HG03095 (cell line): ENCODE measurements around the gene CTDSPL.

ENCODE experiments used
- ATAC-seq: cut with Tn5 transposase; IDR thresholded peaks from one replicate; pipeline ENCODE4 v1.9.1; 2021; ENCODE audit warnings: moderate library complexity; ENCODE audit not compliant: unreplicated experiment

Gene CTDSPL

DNA sequence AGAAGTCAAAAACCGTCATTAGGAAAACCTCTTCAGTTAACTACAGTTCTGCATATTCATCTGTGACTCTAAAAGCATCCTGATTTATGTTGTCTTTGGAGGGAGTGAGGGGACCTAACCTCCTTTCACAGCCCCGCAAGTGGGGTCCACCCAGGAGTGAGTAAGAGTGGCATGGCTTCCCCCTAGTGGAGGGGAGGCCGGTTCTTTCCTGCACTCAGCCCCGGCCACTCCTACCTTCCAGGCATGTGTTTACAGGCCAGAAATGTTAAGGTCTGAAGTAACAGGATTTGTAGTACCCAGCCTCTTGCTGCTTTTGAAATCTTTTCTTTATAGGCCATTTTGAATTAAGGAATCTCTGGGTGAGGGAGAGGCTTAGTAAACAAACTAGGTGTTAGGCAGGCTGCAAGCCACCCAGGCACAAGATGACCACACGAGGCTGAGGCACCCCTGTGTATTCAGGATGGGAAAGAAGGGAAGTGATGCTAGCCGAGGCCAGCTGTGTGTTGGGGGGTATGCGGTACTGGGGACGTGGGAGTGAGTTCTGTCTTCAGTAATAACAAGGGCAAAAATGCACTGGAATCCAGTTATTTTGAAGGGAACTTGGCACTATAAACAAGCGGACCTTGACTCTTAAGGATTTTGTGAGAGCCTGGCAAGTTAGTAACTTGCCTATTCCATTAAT, 50.5 kb downstream of the CTDSPL start:
- no peak for ATAC-seq

DNA sequence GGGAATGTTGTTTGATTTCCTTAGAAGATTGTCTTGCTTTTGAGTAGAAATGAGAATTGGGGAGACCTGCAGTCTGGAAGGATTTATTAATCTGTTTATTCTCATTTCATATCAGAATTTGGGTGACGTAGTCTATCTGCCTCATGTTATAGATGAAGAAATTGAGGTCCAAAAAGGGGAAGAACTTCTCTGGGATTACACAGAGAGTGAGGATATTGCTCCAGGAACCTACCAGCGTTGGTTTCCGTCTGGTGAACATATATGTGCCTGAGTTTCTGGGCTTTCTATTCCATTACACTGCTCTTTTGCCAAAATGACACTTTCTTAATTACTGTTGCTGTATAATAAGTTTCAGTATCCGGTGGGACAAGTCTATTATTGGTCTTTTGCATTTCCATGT, 51.8 kb downstream of the CTDSPL start:
- no peak for ATAC-seq

DNA sequence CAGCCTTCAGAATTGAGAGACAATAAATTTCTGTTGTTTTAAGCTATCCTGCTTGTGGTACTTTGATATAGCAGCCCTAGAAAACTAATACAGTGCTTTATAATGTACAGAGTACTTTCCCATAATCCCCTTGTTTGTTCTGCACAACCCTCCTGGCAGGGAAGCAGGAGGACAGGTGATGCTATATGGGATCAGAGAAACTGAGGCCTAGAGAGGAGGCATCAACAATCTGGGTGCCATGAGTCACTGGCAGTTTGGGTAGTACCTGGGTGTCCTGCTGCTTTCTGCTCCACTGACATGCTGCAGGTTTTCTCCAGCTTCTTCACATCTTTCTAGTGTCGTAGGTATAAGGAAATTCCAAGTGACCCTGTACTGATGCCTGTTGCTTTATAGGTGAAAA, 55.0 kb downstream of the CTDSPL start:
- no peak for ATAC-seq

- ATAC-seq = no peak
Observed at GRCh38 chr3:37918627-37919026, 56.9 kb downstream of the CTDSPL start.

DNA sequence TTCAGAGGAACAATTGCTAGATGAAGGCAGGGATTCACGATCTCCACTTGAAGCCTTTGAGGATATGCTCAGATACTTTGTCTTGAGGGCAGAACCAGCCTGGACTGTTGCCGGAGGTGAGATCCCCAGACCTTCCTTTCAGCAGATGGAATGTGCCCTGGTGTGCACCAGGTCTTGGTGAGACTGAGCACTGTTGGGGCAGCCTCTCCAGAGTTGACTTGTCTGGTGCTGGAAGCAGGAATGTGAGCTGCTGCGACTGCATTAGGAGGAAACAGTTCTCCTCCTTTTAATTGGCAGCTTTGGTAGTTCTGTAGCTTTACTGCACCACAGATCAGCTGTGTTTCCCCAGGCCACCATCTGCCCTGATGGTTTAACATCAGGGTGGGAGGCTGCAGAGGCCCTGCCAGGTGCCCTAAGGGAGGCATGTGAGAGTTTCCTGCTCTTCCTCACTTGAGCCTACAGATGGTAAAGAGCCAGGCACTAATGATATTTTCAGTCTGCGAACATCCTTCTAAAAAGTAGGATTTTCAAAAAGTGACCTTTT, 58.5 kb downstream of the CTDSPL start:
- ATAC-seq = no peak

DNA sequence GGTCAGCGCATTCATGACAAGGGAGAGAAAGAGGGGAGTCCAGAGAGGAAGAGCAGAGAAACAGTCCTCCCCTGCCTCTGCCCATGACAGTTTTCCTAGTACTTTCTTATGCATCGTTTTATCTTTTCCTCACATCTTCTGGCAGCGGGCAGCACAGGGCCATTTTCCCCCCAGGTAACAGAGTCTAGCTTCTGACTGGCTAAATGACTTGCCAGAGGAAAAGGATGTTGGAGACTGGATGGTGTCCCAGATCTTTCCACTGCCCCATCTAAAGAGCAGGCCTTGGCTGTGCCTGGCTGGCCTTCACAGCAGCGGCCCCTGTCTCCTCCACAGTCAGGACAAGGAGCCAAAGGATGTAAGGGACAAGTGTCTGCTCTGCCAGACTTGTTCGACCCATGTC, 59.3 kb downstream of the CTDSPL start:
- no peak for ATAC-seq

DNA sequence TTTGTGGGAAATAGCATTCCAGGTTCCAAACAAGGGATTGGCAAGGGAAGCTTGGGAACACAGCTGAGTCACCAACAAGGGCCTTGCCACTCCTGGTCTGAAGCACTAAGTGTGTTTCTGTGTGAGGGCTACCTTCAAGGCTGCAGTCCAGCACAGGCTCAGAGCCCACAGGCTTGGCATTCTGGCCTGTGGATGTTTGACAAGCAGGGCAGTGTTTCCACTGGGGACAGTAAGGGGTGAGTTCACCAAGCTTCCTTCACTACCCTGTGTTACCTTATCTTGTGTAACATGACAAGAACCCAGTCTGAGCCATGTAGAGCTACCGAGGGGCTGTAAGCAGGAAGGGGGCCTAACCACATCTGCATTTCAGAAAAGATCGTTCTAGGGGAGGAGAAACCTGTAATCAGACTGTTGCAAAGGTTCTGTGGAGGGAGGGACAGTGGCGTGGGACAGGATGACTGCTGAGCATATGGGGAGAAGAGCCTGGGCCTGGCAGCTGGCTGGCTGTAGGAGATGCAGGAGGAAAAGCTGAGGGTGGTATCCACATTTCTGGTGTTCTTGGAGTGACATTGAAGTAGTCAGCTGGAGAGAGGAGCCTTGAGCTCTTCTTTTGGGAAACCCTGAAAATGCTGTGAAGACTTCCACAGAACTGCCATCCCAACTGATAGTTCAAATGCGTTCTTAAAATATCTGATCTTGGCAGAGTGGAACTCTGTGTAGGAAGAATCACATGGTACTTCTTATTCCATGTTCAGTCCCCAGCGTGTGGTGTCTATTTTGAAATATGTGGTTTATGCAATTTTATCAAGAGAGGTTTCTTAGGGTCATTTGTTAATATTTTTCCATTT, 61.3 kb downstream of the CTDSPL start:
- no peak for ATAC-seq

- ATAC-seq = no peak
Observed at GRCh38 chr3:37923569-37924040, 61.9 kb downstream of the CTDSPL start.

- no peak for ATAC-seq
Observed at GRCh38 chr3:37924453-37924852, 62.8 kb downstream of the CTDSPL start.

DNA sequence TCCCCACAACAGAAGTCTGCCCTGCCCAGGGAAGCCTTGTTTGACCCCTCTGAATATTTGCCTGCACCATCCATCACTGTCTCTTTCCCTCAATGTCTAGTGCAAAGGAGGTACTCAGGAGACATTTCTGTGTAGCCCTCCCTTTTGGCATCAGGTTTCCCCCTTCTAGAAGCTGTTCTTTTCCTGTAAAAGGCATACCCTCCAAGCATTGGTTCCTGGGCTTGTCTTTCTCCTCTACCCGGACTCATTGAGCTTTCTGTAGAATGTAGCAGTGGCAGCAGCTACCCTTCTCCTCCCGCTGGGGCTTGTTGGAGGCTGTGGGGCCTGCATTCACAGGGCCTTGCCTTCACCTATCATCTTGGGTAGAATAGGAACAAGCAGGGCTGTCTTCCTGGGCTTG, 63.5 kb downstream of the CTDSPL start:
- no peak for ATAC-seq

DNA sequence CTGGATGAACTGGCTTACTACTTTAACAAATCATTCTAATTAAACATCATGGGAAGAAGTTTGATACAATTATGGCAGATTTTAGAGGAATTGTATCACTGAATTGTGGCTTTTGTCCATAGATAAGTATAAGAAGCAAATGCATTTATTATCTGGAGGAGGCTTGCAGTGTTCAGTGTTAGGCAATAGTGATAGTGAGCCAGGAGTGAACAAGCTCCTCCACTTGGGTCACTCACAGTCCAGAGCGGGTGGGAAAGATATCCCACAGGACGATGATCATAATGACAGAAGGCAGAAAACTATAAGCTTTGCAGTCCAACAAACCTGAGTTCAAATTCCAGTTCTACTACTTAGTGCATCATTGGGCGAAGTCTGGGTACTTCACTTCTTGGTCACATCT, 64.9 kb downstream of the CTDSPL start:
- no peak for ATAC-seq

DNA sequence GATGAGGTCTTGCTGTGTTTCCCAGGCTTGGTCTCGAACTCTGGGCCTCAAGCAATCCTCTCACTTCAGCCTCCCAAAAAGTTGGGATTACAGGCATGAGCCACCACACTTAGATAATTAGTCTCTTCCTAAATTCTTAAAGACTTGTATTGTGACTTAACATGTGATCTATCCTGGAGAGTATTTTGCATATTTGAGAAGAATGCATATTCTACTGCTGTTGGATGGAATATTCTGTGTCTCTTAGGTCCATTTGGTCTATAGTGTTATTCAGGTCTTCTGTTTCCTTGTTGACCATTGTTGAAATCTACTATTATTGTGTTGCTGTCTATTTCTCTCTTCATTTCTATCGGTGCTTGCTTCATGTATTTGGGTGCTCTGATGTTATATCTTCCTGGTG, 68.8 kb downstream of the CTDSPL start:
- no peak for ATAC-seq

- no peak for ATAC-seq
Observed at GRCh38 chr3:37932505-37932904, 70.8 kb downstream of the CTDSPL start.

DNA sequence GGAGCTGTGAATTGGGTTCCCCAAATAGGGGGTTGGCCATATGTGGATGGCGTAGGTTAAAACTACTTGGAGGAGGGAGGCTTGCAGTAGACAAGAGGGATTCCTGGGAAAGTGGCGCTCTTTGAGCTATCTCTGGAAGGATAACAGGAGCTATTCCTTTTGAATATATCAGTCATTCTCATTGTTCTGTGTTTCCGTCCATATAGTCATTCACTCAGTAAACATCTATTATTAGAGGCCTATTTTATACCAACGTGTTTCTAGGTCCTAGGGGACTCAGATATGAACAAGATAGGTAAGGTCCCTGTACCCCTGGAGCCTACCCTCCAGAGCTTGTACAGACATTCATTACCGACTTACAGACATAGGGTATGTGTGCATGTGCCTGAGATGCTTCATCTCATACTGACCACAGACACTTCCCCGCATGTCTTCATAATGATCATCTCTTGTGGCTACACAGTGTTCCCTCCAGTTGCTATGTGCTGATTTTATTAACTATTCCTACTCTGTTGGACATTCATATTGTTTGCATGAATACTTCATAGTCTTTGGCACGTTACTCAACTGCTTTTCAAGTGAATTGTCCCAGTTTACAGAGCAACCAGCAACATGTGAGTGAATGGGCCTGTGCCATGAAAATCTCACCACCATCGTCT, 73.1 kb downstream of the CTDSPL start:
- no peak for ATAC-seq

GRCh38 chr3:37935290-37935668, 73.6 kb downstream of the CTDSPL start:
- no peak for ATAC-seq

- ATAC-seq = no peak
Observed at GRCh38 chr3:37935756-37936666, 74.3 kb downstream of the CTDSPL start.

GRCh38 chr3:37937156-37937555, 75.5 kb downstream of the CTDSPL start:
- ATAC-seq = no peak

DNA sequence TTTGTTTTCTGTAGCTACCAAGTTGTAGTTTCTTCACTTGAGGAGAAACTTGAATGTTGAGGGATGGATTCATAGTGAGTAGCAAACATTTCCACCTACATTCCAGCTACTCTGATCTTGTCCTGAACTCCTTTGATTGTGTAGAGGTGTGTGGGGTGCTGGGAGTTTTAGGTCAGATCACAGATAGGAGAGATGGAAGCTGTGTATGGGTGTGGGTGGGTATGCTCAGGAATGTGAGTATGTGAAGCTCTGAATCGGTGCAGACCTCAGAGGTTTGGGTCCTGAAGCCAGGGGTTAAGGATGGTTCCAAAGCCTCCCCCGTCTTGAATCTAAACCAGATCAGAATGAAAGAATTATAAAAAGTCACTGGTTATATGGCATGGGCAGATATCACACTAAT, 76.3 kb downstream of the CTDSPL start:
- ATAC-seq = no peak

GRCh38 chr3:37940242-37940908, 78.7 kb downstream of the CTDSPL start:
- ATAC-seq = no peak
